GM19395 (cell line): ENCODE data around the gene SMIM20.
A peak's percentile ranks its signal among the peaks of the same experiment; 100 is the strongest.

ENCODE experiments used
- ATAC-seq: cut with Tn5 transposase; IDR thresholded peaks from one replicate; pipeline ENCODE4 v1.9.1; 2021; ENCODE audit warnings: mild to moderate bottlenecking, moderate library complexity; ENCODE audit not compliant: unreplicated experiment

Gene SMIM20

GRCh38 chr4:25925486-25926201 lies 11.6 kb downstream of the SMIM20 start:
- no peak for ATAC-seq

GRCh38 chr4:25926462-25926861 lies 12.4 kb downstream of the SMIM20 start:
- ATAC-seq: no peak

GRCh38 chr4:25927361-25928195 lies 13.6 kb downstream of the SMIM20 start:
- no peak for ATAC-seq

- ATAC-seq: no peak
These were observed 14.6 kb downstream of the SMIM20 start for GRCh38 chr4:25928379-25929297.

GRCh38 chr4:25929298-25929686 lies 15.3 kb downstream of the SMIM20 start:
- ATAC-seq: no peak

- no peak for ATAC-seq
These were observed 16.8 kb downstream of the SMIM20 start for GRCh38 chr4:25930731-25931354.

- no peak for ATAC-seq
These were observed 22.7 kb downstream of the SMIM20 start for GRCh38 chr4:25936696-25937095.

- ATAC-seq: no peak
These were observed 23.8 kb downstream of the SMIM20 start for GRCh38 chr4:25937801-25938200.

- peak; percentile 37 for ATAC-seq
These were observed 24.3 kb downstream of the SMIM20 start for GRCh38 chr4:25938366-25938765.

- ATAC-seq: peak; percentile 95
These were observed 24.8 kb downstream of the SMIM20 start for GRCh38 chr4:25938787-25939186.

GRCh38 chr4:25939330-25939729 lies 25.3 kb downstream of the SMIM20 start:
- ATAC-seq: no peak

GRCh38 chr4:25941457-25942221 lies 27.6 kb downstream of the SMIM20 start:
- no peak for ATAC-seq

- no peak for ATAC-seq
These were observed 29.3 kb downstream of the SMIM20 start for GRCh38 chr4:25943312-25943711.

GRCh38 chr4:25943805-25944204 lies 29.8 kb downstream of the SMIM20 start:
- ATAC-seq: no peak

- ATAC-seq: no peak
These were observed 34.0 kb downstream of the SMIM20 start for GRCh38 chr4:25948051-25948450.

- no peak for ATAC-seq
These were observed 35.2 kb downstream of the SMIM20 start for GRCh38 chr4:25949173-25949748.

GRCh38 chr4:25949994-25950393 lies 36.0 kb downstream of the SMIM20 start:
- ATAC-seq: no peak

GRCh38 chr4:25950461-25951389 lies 36.7 kb downstream of the SMIM20 start:
- ATAC-seq: no peak
